Measurements from ENCODE around the gene ZWILCH. TPM values are rescaled to one million over a fixed set of nuclear protein-coding genes. Genes with fewer than 3 reads are reported as not detected.

ZWILCH gene
- total RNA-seq, 2 experiments from 2014 or later = 36.9 to 50.2 TPM

DNA sequence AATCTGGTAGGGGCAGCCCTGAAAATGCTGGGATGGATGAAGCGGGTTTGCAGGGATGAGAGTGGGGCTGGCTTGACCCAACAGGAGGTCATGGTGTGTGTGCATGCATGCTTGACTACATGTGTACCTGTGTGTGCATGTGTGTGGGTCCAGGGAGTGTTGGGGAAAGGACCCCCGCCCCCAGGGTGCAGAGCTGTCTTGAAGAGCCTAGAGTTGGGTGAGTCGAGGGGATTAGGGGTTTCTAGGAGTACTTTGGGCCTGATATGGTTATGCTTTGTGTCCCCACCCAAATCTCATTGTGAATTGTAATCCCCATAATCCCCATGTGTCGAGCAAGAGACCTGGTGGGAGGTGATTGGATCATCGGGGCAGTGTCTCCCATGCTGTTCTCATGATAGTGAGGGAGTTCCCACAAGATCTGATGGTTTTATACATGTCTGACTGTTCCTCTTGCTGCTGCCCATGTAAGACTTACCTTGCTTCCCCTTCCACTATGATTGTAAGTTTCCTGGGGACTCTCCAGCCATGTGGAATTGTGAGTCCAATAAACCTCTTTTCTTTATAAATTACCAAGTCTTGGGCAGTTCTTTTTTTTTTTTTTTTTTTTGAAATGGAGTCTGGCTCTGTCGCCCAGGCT lies 65.8 kb downstream of the ZWILCH start:
- Histone ChIP-seq H2AFZ (ENCODE audit: low read length) (no peak overlapping the region), H3K36me3 (ENCODE audit: insufficient read depth, low read length) (no peaks in the 10 kb centered on the region), H3K4me3 (ENCODE audit: low read depth, low read length, poor library complexity, severe bottlenecking) (no peak overlapping the region), H3K9me3 (ENCODE audit: low read length) (no peaks in the 10 kb centered on the region), H3K79me2 (ENCODE audit: insufficient read depth, low read depth, low read length) (no peaks in the 10 kb centered on the region), H3K4me1 (ENCODE audit: insufficient read depth, low read length, poor library complexity, severe bottlenecking) (peaks cover 8% of the 10 kb centered on the region), H3K9me2 (ENCODE audit: insufficient read depth, low read length) (no peaks in the 10 kb centered on the region), H3K27ac (ENCODE audit: low read depth, low read length, poor library complexity, severe bottlenecking) (no peak overlapping the region), H4K20me1 (ENCODE audit: insufficient read depth, low read length) (no peaks in the 10 kb centered on the region), H3K4me2 (ENCODE audit: low read length) (no peak overlapping the region)
- BruUV-seq (replicated peaks) = no TSS peak
- DNase-seq (ENCODE audit: low spot score) = no peak
- intact Hi-C loops (cut with micrococcal nuclease; ENCODE audit: unreplicated experiment) = no loop called here
- ChIA-PET CTCF (ENCODE audit: unreplicated experiment) (no interaction called here), POLR2A (no interaction called here)
- no peak for TF ChIP-seq EZH2phosphoT487 (IDR thresholded peaks at IDR 0.05; ENCODE audit: borderline replicate concordance, low read depth, low read length)
- TF ChIP-seq, protein P1, sequence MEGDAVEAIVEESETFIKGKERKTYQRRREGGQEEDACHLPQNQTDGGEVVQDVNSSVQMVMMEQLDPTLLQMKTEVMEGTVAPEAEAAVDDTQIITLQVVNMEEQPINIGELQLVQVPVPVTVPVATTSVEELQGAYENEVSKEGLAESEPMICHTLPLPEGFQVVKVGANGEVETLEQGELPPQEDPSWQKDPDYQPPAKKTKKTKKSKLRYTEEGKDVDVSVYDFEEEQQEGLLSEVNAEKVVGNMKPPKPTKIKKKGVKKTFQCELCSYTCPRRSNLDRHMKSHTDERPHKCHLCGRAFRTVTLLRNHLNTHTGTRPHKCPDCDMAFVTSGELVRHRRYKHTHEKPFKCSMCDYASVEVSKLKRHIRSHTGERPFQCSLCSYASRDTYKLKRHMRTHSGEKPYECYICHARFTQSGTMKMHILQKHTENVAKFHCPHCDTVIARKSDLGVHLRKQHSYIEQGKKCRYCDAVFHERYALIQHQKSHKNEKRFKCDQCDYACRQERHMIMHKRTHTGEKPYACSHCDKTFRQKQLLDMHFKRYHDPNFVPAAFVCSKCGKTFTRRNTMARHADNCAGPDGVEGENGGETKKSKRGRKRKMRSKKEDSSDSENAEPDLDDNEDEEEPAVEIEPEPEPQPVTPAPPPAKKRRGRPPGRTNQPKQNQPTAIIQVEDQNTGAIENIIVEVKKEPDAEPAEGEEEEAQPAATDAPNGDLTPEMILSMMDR (conservative IDR thresholded peaks at IDR 0.05; ENCODE audit: low read length) = no peak

DNA sequence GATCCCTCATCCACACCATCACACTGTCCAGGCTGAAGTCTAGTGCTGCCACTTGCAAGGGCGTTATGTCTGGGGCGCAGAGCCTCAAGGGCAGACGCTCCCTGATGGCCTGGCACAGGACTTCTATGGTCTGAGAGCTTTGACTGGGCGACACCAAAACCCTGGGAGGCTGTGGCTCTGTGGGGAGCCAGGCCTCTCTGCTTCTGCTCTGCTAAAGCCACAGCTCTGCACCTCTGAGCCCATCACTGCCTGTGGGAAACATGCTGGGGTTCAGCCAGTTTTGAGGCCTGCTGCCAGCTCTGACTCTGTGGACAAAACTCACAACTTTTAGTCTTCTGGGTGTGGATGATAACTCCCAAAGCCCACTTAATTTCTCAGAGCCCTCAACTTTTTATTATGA lies 67.0 kb downstream of the ZWILCH start:
- intact Hi-C loops (cut with micrococcal nuclease; ENCODE audit: unreplicated experiment) = no loop called here
- Histone ChIP-seq H3K9me3 (ENCODE audit: low read length) (no peaks in the 10 kb centered on the region), H3K4me1 (ENCODE audit: insufficient read depth, low read length, poor library complexity, severe bottlenecking) (no peaks in the 10 kb centered on the region), H2AFZ (ENCODE audit: low read length) (no peak overlapping the region), H3K4me3 (ENCODE audit: low read depth, low read length, poor library complexity, severe bottlenecking) (no peak overlapping the region), H3K36me3 (ENCODE audit: insufficient read depth, low read length) (no peaks in the 10 kb centered on the region), H3K79me2 (ENCODE audit: insufficient read depth, low read depth, low read length) (no peaks in the 10 kb centered on the region), H3K27ac (ENCODE audit: low read depth, low read length, poor library complexity, severe bottlenecking) (no peak overlapping the region), H4K20me1 (ENCODE audit: insufficient read depth, low read length) (no peaks in the 10 kb centered on the region), H3K4me2 (ENCODE audit: low read length) (no peak overlapping the region), H3K9me2 (ENCODE audit: insufficient read depth, low read length) (no peaks in the 10 kb centered on the region)
- POLR2A ChIA-PET = no interaction called here
- CTCF ChIA-PET (ENCODE audit: unreplicated experiment) = no interaction called here
- no peak for DNase-seq (ENCODE audit: low spot score)
- TF ChIP-seq, protein P1 (conservative IDR thresholded peaks at IDR 0.05; ENCODE audit: low read length) = no peak
- TF ChIP-seq EZH2phosphoT487 (IDR thresholded peaks at IDR 0.05; ENCODE audit: borderline replicate concordance, low read depth, low read length) = no peak
- no TSS peak for BruUV-seq (replicated peaks)

DNA sequence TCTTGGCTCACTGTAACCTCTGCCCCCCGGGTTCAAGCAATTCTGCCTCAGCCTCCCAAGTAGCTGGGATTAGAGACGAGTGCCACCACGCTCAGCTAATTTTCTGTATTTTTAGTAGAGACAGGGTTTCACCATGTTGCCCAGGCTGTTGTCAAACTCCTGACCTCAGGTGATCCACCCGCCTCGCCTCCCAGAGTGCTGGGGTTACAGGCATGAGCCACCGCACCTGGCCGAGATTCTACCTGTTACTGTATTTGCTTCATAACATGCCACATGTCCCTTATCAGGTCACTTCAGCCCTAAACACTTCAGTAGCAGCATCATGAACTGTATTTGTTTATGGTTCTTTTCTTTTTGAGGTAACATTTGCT lies 68.2 kb downstream of the ZWILCH start:
- no peak overlapping the region for H3K27ac ChIP-seq (ENCODE audit: low read depth, low read length, poor library complexity, severe bottlenecking)
- no peaks in the 10 kb centered on the region for H3K9me3 ChIP-seq (ENCODE audit: low read length)
- no peaks in the 10 kb centered on the region for H3K79me2 ChIP-seq (ENCODE audit: insufficient read depth, low read depth, low read length)
- TF ChIP-seq, protein P1 (conservative IDR thresholded peaks at IDR 0.05; ENCODE audit: low read length) = no peak
- no peak for TF ChIP-seq EZH2phosphoT487 (IDR thresholded peaks at IDR 0.05; ENCODE audit: borderline replicate concordance, low read depth, low read length)
- no peak for DNase-seq (ENCODE audit: low spot score)
- intact Hi-C loops (cut with micrococcal nuclease; ENCODE audit: unreplicated experiment) = no loop called here
- H3K9me2 ChIP-seq (ENCODE audit: insufficient read depth, low read length) = no peaks in the 10 kb centered on the region
- CTCF ChIA-PET (ENCODE audit: unreplicated experiment) = no interaction called here
- BruUV-seq (replicated peaks) = no TSS peak
- H2AFZ ChIP-seq (ENCODE audit: low read length) = no peak overlapping the region
- POLR2A ChIA-PET = interaction anchor here (0.9 kb wide), 1 partner anchor 278 kb away, joined by 3 read pairs; no protein-coding TSS in a partner anchor
- no peaks in the 10 kb centered on the region for H4K20me1 ChIP-seq (ENCODE audit: insufficient read depth, low read length)
- H3K4me1 ChIP-seq (ENCODE audit: insufficient read depth, low read length, poor library complexity, severe bottlenecking) = no peaks in the 10 kb centered on the region
- no peaks in the 10 kb centered on the region for H3K36me3 ChIP-seq (ENCODE audit: insufficient read depth, low read length)
- H3K4me3 ChIP-seq (ENCODE audit: low read depth, low read length, poor library complexity, severe bottlenecking) = no peak overlapping the region
- no peak overlapping the region for H3K4me2 ChIP-seq (ENCODE audit: low read length)
